Measurements from ENCODE around the gene BUD31.

- TF ChIP-seq CTCF (conservative IDR thresholded peaks at IDR 0.05; ENCODE audit: low read length) (no peak), EZH2phosphoT487 (IDR thresholded peaks at IDR 0.05; ENCODE audit: borderline replicate concordance, low read depth, low read length) (no peak)
Measured at GRCh38 chr7:99420986-99421385, 12.2 kb downstream of the BUD31 start.
